Mesenchymal stem cell (in vitro differentiated cells and primary cell): ENCODE measurements around the gene HOXD3.

Source experiments
- DNase-seq: peaks from one replicate; pipeline ENCODE4 v3.0.0-alpha.2; 2013
- H2AFZ ChIP-seq: one replicate; pipeline ENCODE4 v1.6.1; 2013; ENCODE audit warnings: low read depth, mild to moderate bottlenecking, control low read depth, inconsistent platforms, low read length, moderate library complexity
- H2AK5ac ChIP-seq: 2 replicates; pipeline ENCODE4 v1.6.1; 2013; ENCODE audit warnings: low read length, moderate library complexity, mild to moderate bottlenecking, inconsistent platforms; ENCODE audit not compliant: severe bottlenecking
- H2BK120ac ChIP-seq: one replicate; pipeline ENCODE4 v1.6.1; 2013; ENCODE audit warnings: low read depth, mild to moderate bottlenecking, inconsistent platforms, low read length, moderate library complexity
- H2BK12ac ChIP-seq, 2 experiments: one replicate each; pipeline ENCODE4 v1.6.1; 2013; ENCODE audit warnings: inconsistent platforms in 2 of 2, low read length in 2 of 2, mild to moderate bottlenecking in 2 of 2, moderate library complexity in 2 of 2, control low read depth in 1 of 2
- H2BK15ac ChIP-seq: one replicate; pipeline ENCODE4 v1.6.1; 2013; ENCODE audit warnings: mild to moderate bottlenecking, low read depth, inconsistent platforms; ENCODE audit not compliant: poor library complexity, severe bottlenecking
- H2BK5ac ChIP-seq: 2 replicates; pipeline ENCODE4 v1.6.1; 2013; ENCODE audit warnings: low read depth, mild to moderate bottlenecking, low read length, control low read depth, inconsistent platforms; ENCODE audit not compliant: poor library complexity, severe bottlenecking
- H3K14ac ChIP-seq, 2 experiments: one replicate each; pipeline ENCODE4 v1.6.1; 2013; ENCODE audit warnings: inconsistent platforms in 2 of 2, low read length in 2 of 2, control low read depth in 1 of 2, mild to moderate bottlenecking in 1 of 2, moderate library complexity in 1 of 2
- H3K18ac ChIP-seq, 2 experiments: one replicate each; pipeline ENCODE4 v1.6.1; 2013; ENCODE audit warnings: inconsistent platforms in 2 of 2, low read length in 2 of 2, control low read depth in 1 of 2, low read depth in 1 of 2, mild to moderate bottlenecking in 1 of 2
- H3K23ac ChIP-seq, 2 experiments: one replicate each; pipeline ENCODE4 v1.6.1; 2013; ENCODE audit warnings: inconsistent platforms in 2 of 2, low read length in 2 of 2, mild to moderate bottlenecking in 2 of 2, moderate library complexity in 2 of 2, control low read depth in 1 of 2
- H3K27ac ChIP-seq: 2 replicates; pipeline ENCODE4 v1.5.1; 2013; ENCODE audit warnings: mild to moderate bottlenecking, moderate library complexity, low read length, control low read depth, inconsistent platforms; ENCODE audit not compliant: poor library complexity, severe bottlenecking
- H3K27me3 ChIP-seq, 2 experiments: 2 replicates each; pipeline versions ENCODE4 v1.6.1 to v1.7.0; 2013; ENCODE audit warnings: low read length in 2 of 2, mild to moderate bottlenecking in 2 of 2, moderate library complexity in 2 of 2, control low read depth in 1 of 2, inconsistent platforms in 1 of 2; ENCODE audit not compliant: control insufficient read depth in 1 of 2, insufficient read depth in 1 of 2
- H3K36me3 ChIP-seq, 2 experiments: 2 replicates each; pipeline versions ENCODE4 v1.6.1 to v1.7.0; 2013; ENCODE audit warnings: low read length in 2 of 2, control low read depth in 1 of 2, inconsistent platforms in 1 of 2, low read depth in 1 of 2, mild to moderate bottlenecking in 1 of 2; ENCODE audit not compliant: insufficient read depth in 2 of 2, control insufficient read depth in 1 of 2
- H3K4ac ChIP-seq, 2 experiments: one replicate each; pipeline ENCODE4 v1.6.1; 2013; ENCODE audit warnings: inconsistent platforms in 2 of 2, low read length in 2 of 2, mild to moderate bottlenecking in 2 of 2, moderate library complexity in 2 of 2, control low read depth in 1 of 2, low read depth in 1 of 2
- H3K4me1 ChIP-seq: 2 replicates; pipeline ENCODE4 v1.6.1; 2013; ENCODE audit warnings: low read depth, low read length, control low read depth; ENCODE audit not compliant: control insufficient read depth, insufficient read depth
- H3K4me2 ChIP-seq: 2 replicates; pipeline ENCODE4 v1.6.1; 2013; ENCODE audit warnings: low read length, mild to moderate bottlenecking, inconsistent platforms; ENCODE audit not compliant: poor library complexity, severe bottlenecking
- H3K4me3 ChIP-seq, 2 experiments: 2 replicates each; pipeline versions ENCODE4 v1.5.1 to v1.7.0; 2013; ENCODE audit warnings: low read length in 2 of 2, mild to moderate bottlenecking in 2 of 2, control low read depth in 1 of 2, low read depth in 1 of 2; ENCODE audit not compliant: insufficient read depth in 1 of 2
- H3K79me1 ChIP-seq: replicated peaks from 2 replicates; pipeline ENCODE4 v1.6.1; 2013; ENCODE audit warnings: mild to moderate bottlenecking, control low read depth, low read length, inconsistent platforms; ENCODE audit not compliant: poor library complexity, severe bottlenecking
- H3K9ac ChIP-seq: 2 replicates; pipeline ENCODE4 v1.7.0; 2013; ENCODE audit warnings: mild to moderate bottlenecking, low read length, moderate library complexity
- H3K9me3 ChIP-seq: 2 replicates; pipeline ENCODE4 v1.7.0; 2013; ENCODE audit warnings: mild to moderate bottlenecking, low read length; ENCODE audit not compliant: control insufficient read depth
- H4K8ac ChIP-seq: one replicate; pipeline ENCODE4 v1.6.1; 2013; ENCODE audit warnings: inconsistent platforms, mild to moderate bottlenecking, low read length, moderate library complexity
- H4K91ac ChIP-seq: one replicate; pipeline ENCODE4 v1.6.1; 2013; ENCODE audit warnings: mild to moderate bottlenecking, low read length, inconsistent platforms
- WGBS: methylation state at CpG from one replicate; pipeline ENCODE4 v1.1.7; 2013; ENCODE audit warnings: mixed read lengths; 5-methylcytosine and 5-hydroxymethylcytosine counted together

HOXD3 gene

DNA sequence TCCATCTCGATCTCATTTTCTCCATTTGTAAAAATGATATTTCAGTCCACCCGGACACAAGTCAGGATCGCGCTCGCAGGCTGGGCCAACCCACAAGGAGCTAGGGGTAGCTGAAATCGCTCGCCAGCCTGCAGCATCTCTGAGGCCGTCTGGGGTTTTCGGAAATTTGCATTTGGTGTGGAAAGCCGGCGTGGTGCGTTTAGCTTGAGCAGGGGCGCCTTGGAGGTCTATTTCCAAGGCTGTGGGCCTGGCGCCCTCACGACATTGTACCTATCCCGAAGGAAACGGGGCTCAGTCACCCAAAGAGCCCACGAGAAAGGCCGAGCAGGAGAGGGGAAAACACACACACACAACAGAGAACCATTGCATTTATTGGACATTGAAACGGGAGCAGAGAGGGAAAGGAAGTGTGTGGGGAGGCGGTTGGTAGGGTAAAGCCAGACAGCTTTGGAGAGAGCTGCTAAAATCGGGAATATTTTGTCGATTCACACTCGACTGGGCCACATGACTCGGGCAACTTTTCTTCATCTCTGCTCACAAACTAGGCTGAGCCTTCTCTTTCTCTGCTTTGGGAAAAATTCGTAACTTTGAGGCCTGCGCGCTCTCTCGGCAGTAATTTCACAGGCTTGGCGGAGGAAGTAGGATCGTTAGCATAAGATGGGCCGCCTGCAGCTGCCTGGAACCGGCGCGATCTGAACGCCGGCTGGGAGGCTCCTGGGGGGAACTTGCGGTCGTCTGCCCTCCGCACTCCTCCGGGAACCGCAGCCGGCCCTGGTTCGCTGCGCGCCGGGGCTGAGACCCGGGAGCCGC lies 28.7 kb upstream of the HOXD3 start:
- Histone ChIP-seq H3K9me3 (no peaks in the 10 kb centered on the region), H3K4ac (no peak overlapping the region), H3K4me3 (peak overlapping the region; percentile 32 to 84), H3K27ac (no peak overlapping the region), H2BK12ac (no peak overlapping the region), H3K14ac (no peak overlapping the region), H4K8ac (no peak overlapping the region), H3K23ac (peak overlapping the region in 1 of 2 experiments; percentile 6), H3K79me1 (peaks cover under 1% of the 10 kb centered on the region), H2BK5ac (no peak overlapping the region), H2AK5ac (no peak overlapping the region), H3K4me1 (peaks cover 21% of the 10 kb centered on the region), H3K9ac (peak overlapping the region; percentile 90), H3K27me3 (peaks cover 7 to 76% of the 10 kb centered on the region in 2 experiments), H2AFZ (no peak overlapping the region), H4K91ac (no peak overlapping the region), H3K36me3 (no peaks in the 10 kb centered on the region), H2BK120ac (no peak overlapping the region), H3K4me2 (peak overlapping the region; percentile 66), H2BK15ac (no peak overlapping the region), H3K18ac (no peak overlapping the region)
- DNase-seq, result no peak
- WGBS, result 11% methylated on average over 49 of the region's 49 CpGs

GRCh38 chr2:176128982-176129796 lies 27.9 kb upstream of the HOXD3 start, which contains the start of gene HOXD8:
TSS of gene HOXD8 (plus strand) at chr2:176129705. CDS start at chr2:176130367, 662 bp downstream.
- Histone ChIP-seq H3K27ac (peak within 1 kb of the TSS; percentile 49), H3K23ac (no peak within 1 kb of the TSS), H3K18ac (no peak within 1 kb of the TSS), H3K36me3 (no peaks in the 10 kb centered on the region), H3K27me3 (peaks cover 3 to 76% of the 10 kb centered on the region in 2 experiments), H4K91ac (no peak within 1 kb of the TSS), H3K4ac (no peak within 1 kb of the TSS), H2BK120ac (no peak within 1 kb of the TSS), H3K4me1 (peaks cover 20% of the 10 kb centered on the region), H2AK5ac (no peak within 1 kb of the TSS), H2BK15ac (peak within 1 kb of the TSS; percentile 7), H3K9me3 (no peaks in the 10 kb centered on the region), H3K14ac (no peak within 1 kb of the TSS), H3K4me2 (peak within 1 kb of the TSS; percentile 91), H3K4me3 (peak within 1 kb of the TSS; percentile 67 to 84), H2BK5ac (peak within 1 kb of the TSS; percentile 19), H2AFZ (no peak within 1 kb of the TSS), H2BK12ac (no peak within 1 kb of the TSS), H4K8ac (no peak within 1 kb of the TSS), H3K79me1 (peaks cover 2% of the 10 kb centered on the region), H3K9ac (peak within 1 kb of the TSS; percentile 96)
- peak; percentile 57 for DNase-seq
- 3% methylated on average over 57 of the region's 64 CpGs for WGBS

DNA sequence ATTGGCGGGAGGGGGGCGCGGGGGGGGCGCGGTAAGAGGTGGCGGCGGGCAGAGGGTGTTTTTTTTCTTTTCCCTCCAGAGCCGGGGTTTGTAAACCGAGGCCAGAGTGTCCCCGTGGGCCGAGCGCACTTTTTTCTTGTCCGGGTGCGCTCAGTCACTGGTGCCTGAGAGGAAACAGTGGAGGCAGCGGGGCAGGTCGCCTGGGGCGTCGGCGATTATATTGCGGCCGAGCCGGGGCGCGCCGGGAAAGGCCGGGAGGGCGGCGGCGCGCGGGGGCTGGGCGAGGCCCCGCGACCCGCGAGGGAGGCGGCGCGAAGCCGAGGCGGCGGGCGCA lies 27.3 kb upstream of the HOXD3 start:
- H3K23ac ChIP-seq, result no peak overlapping the region
- H3K4me3 ChIP-seq, result peak overlapping the region; percentile 67 to 82
- H2BK5ac ChIP-seq, result no peak overlapping the region
- peak overlapping the region; percentile 96 for H3K9ac ChIP-seq
- H2BK120ac ChIP-seq, result no peak overlapping the region
- H2BK15ac ChIP-seq, result peak overlapping the region; percentile 7
- no peak overlapping the region for H2BK12ac ChIP-seq
- H3K27me3 ChIP-seq, result peaks cover 0 to 73% of the 10 kb centered on the region in 2 experiments
- peaks cover 2% of the 10 kb centered on the region for H3K79me1 ChIP-seq
- H4K91ac ChIP-seq, result no peak overlapping the region
- no peak overlapping the region for H2AK5ac ChIP-seq
- no peaks in the 10 kb centered on the region for H3K36me3 ChIP-seq
- H3K14ac ChIP-seq, result no peak overlapping the region
- WGBS, result 2% methylated on average over 20 of the region's 43 CpGs
- no peak overlapping the region for H2AFZ ChIP-seq
- H3K27ac ChIP-seq, result no peak overlapping the region
- peak overlapping the region; percentile 91 for H3K4me2 ChIP-seq
- DNase-seq, result no peak
- H3K9me3 ChIP-seq, result no peaks in the 10 kb centered on the region
- no peak overlapping the region for H3K18ac ChIP-seq
- peaks cover 20% of the 10 kb centered on the region for H3K4me1 ChIP-seq
- H3K4ac ChIP-seq, result no peak overlapping the region
- H4K8ac ChIP-seq, result no peak overlapping the region
